K562 (cell line): ENCODE data around the gene SLC20A1. TPM values are rescaled to one million over a fixed set of nuclear protein-coding genes. Genes with fewer than 3 reads are reported as not detected.
A peak's percentile ranks its signal among the peaks of the same experiment; 100 is the strongest.

Experiments used
- CSDE1 ChIP-seq, 2 experiments: fragments of 450-650 bp; IDR thresholded peaks; 2 replicates each; pipeline ENCODE4 v1.6.1; 2016; ENCODE audit warnings: mild to moderate bottlenecking in 1 of 2
- LEF1 ChIP-seq: fragments of 450-650 bp; IDR thresholded peaks from 2 replicates; pipeline ENCODE4 v1.6.1; 2016; ENCODE audit warnings: mild to moderate bottlenecking
- SOX6 ChIP-seq: fragments of 450-650 bp; IDR thresholded peaks from 2 replicates; pipeline ENCODE4 v1.6.1; 2014; ENCODE audit warnings: mild to moderate bottlenecking
- STAT5A ChIP-seq: IDR thresholded peaks from 2 replicates; pipeline ENCODE4 v1.6.1; 2012; ENCODE audit warnings: low read length, inconsistent platforms, borderline replicate concordance
- TCF3 ChIP-seq: sonication (generic); formaldehyde crosslinking; IDR thresholded peaks from 2 replicates; pipeline ENCODE4 v1.4.0; 2020; ENCODE audit warnings: mild to moderate bottlenecking, missing genetic modification reagents
- ZNF174 ChIP-seq: fragments of 250-450 bp; sonication (Bioruptor Pico); IDR thresholded peaks from 2 replicates; pipeline ENCODE4 v1.4.0; 2020; ENCODE audit warnings: mild to moderate bottlenecking
- polyA plus RNA-seq, 8 experiments: library from polyadenylated mRNA; depleted of rRNA in 4 of 8; stranded (reverse) in 5 of 8; unstranded in 3 of 8; fragments of >200 nt; fragmentation: Nextera tagmentation in 2 of 8; fragmentation: Illumina TruSeq in 1 of 8; extraction: Ambion mirVana in 2 of 8; extraction: Trizol in 1 of 8; gene quantifications; 2 replicates each; pipeline versions ENCODE4 v1.2.1 to v1.2.3, GENCODE V29; 2011 to 2014; ENCODE audit warnings: inconsistent platforms in 1 of 8, missing spikeins in 1 of 8
- total RNA-seq, 7 experiments: library from RNA; depleted of rRNA in 6 of 7; stranded (reverse); fragments of >200 nt in 6 of 7; fragmentation: Illumina TruSeq in 2 of 7; extraction: Trizol in 2 of 7; gene quantifications; 2 replicates each; pipeline versions ENCODE4 v1.2.1 to v1.2.3, GENCODE V29; 2011 to 2021; ENCODE audit warnings: low replicate concordance in 1 of 7
- TF ChIP-seq, protein P1 (sequence below): fragments of 450-650 bp; formaldehyde crosslinking; IDR thresholded peaks from 2 replicates; pipeline ENCODE4 v1.4.0; 2022; ENCODE audit warnings: missing genetic modification characterization
- TF ChIP-seq, protein P2 (sequence below): sonication (generic); formaldehyde crosslinking; IDR thresholded peaks from 2 replicates; pipeline ENCODE4 v1.8.1; 2023; ENCODE audit warnings: missing genetic modification reagents, mild to moderate bottlenecking, borderline replicate concordance
- TF ChIP-seq, protein P3 (sequence below), 2 experiments: fragments of 450-650 bp in 1 of 2; sonication (generic) in 1 of 2; formaldehyde crosslinking in 1 of 2; IDR thresholded peaks; 2 replicates each; pipeline versions ENCODE4 v1.7.1 to v1.9.0; 2016 to 2022; ENCODE audit warnings: inconsistent platforms in 1 of 2, mild to moderate bottlenecking in 1 of 2, missing genetic modification reagents in 1 of 2
- TF ChIP-seq, protein P4 (sequence below): fragments of 450-650 bp; IDR thresholded peaks from 2 replicates; pipeline ENCODE4 v1.6.1; 2016; ENCODE audit warnings: low read depth, mild to moderate bottlenecking, moderate library complexity

SLC20A1 gene
- total and polyA plus RNA-seq, 9 of the 15 experiments (the other 6 are each of a cell fraction or from before 2014, with no cell fraction given): 53.8 to 150 (median 74.7) TPM

DNA sequence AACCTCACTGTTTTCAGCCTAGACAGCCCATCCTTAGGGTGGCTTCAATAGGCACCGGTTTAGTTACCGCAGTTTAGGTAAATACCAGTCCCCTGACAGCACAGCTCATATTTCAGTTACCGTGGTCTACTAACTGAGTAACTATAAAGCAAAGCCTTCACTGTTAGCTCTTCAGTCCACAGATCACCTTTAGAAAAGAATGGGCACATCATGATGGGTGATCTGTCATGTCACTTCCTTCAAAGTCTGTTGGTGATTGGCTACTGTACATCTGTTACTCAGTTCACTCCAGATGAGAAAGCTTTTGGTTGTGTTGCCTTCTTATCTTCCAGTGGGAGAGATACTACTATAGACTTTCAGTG is 21.0 kb downstream of the SLC20A1 start (continued):
- TF ChIP-seq, protein P1, sequence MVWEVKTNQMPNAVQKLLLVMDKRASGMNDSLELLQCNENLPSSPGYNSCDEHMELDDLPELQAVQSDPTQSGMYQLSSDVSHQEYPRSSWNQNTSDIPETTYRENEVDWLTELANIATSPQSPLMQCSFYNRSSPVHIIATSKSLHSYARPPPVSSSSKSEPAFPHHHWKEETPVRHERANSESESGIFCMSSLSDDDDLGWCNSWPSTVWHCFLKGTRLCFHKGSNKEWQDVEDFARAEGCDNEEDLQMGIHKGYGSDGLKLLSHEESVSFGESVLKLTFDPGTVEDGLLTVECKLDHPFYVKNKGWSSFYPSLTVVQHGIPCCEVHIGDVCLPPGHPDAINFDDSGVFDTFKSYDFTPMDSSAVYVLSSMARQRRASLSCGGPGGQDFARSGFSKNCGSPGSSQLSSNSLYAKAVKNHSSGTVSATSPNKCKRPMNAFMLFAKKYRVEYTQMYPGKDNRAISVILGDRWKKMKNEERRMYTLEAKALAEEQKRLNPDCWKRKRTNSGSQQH (CRISPR knock-in tag): no peak
- TF ChIP-seq, protein P2, sequence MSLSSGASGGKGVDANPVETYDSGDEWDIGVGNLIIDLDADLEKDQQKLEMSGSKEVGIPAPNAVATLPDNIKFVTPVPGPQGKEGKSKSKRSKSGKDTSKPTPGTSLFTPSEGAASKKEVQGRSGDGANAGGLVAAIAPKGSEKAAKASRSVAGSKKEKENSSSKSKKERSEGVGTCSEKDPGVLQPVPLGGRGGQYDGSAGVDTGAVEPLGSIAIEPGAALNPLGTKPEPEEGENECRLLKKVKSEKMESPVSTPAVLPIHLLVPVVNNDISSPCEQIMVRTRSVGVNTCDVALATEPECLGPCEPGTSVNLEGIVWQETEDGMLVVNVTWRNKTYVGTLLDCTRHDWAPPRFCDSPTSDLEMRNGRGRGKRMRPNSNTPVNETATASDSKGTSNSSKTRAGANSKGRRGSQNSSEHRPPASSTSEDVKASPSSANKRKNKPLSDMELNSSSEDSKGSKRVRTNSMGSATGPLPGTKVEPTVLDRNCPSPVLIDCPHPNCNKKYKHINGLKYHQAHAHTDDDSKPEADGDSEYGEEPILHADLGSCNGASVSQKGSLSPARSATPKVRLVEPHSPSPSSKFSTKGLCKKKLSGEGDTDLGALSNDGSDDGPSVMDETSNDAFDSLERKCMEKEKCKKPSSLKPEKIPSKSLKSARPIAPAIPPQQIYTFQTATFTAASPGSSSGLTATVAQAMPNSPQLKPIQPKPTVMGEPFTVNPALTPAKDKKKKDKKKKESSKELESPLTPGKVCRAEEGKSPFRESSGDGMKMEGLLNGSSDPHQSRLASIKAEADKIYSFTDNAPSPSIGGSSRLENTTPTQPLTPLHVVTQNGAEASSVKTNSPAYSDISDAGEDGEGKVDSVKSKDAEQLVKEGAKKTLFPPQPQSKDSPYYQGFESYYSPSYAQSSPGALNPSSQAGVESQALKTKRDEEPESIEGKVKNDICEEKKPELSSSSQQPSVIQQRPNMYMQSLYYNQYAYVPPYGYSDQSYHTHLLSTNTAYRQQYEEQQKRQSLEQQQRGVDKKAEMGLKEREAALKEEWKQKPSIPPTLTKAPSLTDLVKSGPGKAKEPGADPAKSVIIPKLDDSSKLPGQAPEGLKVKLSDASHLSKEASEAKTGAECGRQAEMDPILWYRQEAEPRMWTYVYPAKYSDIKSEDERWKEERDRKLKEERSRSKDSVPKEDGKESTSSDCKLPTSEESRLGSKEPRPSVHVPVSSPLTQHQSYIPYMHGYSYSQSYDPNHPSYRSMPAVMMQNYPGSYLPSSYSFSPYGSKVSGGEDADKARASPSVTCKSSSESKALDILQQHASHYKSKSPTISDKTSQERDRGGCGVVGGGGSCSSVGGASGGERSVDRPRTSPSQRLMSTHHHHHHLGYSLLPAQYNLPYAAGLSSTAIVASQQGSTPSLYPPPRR (CRISPR knock-in tag): no peak
- TF ChIP-seq STAT5A (peak; percentile 56; the same call in 1 of the 2 replicates), ZNF174 (CRISPR knock-in tag) (no peak), SOX6 (peak; percentile 78), LEF1 (peak; percentile 52; the same call in 1 of the 2 replicates), TCF3 (peak; percentile 65), CSDE1 (IDR thresholded peaks at IDR 0.05) (0 out of 4 replicates have a peak, but pooled peaks of 1 of the 2 experiments have one; percentile 20)
- TF ChIP-seq, protein P3, sequence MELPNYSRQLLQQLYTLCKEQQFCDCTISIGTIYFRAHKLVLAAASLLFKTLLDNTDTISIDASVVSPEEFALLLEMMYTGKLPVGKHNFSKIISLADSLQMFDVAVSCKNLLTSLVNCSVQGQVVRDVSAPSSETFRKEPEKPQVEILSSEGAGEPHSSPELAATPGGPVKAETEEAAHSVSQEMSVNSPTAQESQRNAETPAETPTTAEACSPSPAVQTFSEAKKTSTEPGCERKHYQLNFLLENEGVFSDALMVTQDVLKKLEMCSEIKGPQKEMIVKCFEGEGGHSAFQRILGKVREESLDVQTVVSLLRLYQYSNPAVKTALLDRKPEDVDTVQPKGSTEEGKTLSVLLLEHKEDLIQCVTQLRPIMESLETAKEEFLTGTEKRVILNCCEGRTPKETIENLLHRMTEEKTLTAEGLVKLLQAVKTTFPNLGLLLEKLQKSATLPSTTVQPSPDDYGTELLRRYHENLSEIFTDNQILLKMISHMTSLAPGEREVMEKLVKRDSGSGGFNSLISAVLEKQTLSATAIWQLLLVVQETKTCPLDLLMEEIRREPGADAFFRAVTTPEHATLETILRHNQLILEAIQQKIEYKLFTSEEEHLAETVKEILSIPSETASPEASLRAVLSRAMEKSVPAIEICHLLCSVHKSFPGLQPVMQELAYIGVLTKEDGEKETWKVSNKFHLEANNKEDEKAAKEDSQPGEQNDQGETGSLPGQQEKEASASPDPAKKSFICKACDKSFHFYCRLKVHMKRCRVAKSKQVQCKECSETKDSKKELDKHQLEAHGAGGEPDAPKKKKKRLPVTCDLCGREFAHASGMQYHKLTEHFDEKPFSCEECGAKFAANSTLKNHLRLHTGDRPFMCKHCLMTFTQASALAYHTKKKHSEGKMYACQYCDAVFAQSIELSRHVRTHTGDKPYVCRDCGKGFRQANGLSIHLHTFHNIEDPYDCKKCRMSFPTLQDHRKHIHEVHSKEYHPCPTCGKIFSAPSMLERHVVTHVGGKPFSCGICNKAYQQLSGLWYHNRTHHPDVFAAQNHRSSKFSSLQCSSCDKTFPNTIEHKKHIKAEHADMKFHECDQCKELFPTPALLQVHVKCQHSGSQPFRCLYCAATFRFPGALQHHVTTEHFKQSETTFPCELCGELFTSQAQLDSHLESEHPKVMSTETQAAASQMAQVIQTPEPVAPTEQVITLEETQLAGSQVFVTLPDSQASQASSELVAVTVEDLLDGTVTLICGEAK (IDR thresholded peaks at IDR 0.05): 0 out of 2 replicates have a peak, but pooled peaks have one; percentile 19
- TF ChIP-seq, protein P3 (CRISPR knock-in tag; IDR thresholded peaks at IDR 0.05): no peak
- TF ChIP-seq, protein P4, sequence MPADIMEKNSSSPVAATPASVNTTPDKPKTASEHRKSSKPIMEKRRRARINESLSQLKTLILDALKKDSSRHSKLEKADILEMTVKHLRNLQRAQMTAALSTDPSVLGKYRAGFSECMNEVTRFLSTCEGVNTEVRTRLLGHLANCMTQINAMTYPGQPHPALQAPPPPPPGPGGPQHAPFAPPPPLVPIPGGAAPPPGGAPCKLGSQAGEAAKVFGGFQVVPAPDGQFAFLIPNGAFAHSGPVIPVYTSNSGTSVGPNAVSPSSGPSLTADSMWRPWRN: no peak
